Testis (tissue), 5 donors: ENCODE measurements around the gene CYBA. TPM values are rescaled to one million over a fixed set of nuclear protein-coding genes. Genes with fewer than 3 reads are reported as not detected.

Experiments
- DNase-seq: peaks from one replicate; pipeline ENCODE4 v3.0.0-alpha.2; 2019
- H3K27ac ChIP-seq, 2 donors: fragments of 200-600 bp; sonication (generic); one replicate each; pipeline ENCODE4 v1.5.1; 2019
- H3K27me3 ChIP-seq: fragments of 200-600 bp; sonication (generic); one replicate; pipeline ENCODE4 v1.5.1; 2019
- H3K36me3 ChIP-seq: fragments of 200-600 bp; sonication (generic); one replicate; pipeline ENCODE4 v1.5.1; 2017; ENCODE audit warnings: low read depth; ENCODE audit errors: missing control alignments
- H3K4me1 ChIP-seq: fragments of 200-600 bp; sonication (generic); one replicate; pipeline ENCODE4 v1.5.1; 2019
- H3K4me3 ChIP-seq, 2 donors: fragments of 200-600 bp; sonication (generic); one replicate each; pipeline ENCODE4 v1.5.1; 2017 to 2019
- H3K9me3 ChIP-seq: fragments of 200-600 bp; sonication (generic); one replicate; pipeline ENCODE4 v1.5.1; 2017
- CTCF ChIP-seq, 3 experiments: fragments of 450-650 bp in 2 of 3; fragments of 200-600 bp in 1 of 3; sonication (generic) in 1 of 3; IDR thresholded peaks; one replicate each; pipeline ENCODE4 v1.5.1; 2016 to 2019; ENCODE audit warnings: antibody characterized with exemption in 3 of 3, mild to moderate bottlenecking in 2 of 3, moderate library complexity in 1 of 3
- POLR2A ChIP-seq: fragments of 450-650 bp; IDR thresholded peaks from one replicate; pipeline ENCODE4 v1.6.1; 2017; ENCODE audit warnings: antibody characterized with exemption, mild to moderate bottlenecking, moderate library complexity
- WGBS, 2 donors: methylation state at CpG; one replicate each; pipeline ENCODE4 v1.1.5; 2018; 5-methylcytosine and 5-hydroxymethylcytosine counted together
- intact Hi-C: fragments of 100-400 bp; cut with DNase I; formaldehyde crosslinking; loops from one replicate; pipeline ENCODE4 v1.15.1; 2023; ENCODE audit warnings: low total_unique reads
- long read RNA-seq, 2 donors: transcript quantifications; one replicate each; lab custom pipeline, GENCODE V29; 2026
- polyA plus RNA-seq: library from polyadenylated mRNA; stranded (reverse); fragments of 350-450 nt; fragmentation: Illumina TruSeq; extraction: RNeasy Lipid Tissue Mini Kit (QIAGEN cat#74804); gene quantifications from one replicate; pipeline ENCODE4 v1.2.3, GENCODE V29; 2014; ENCODE audit warnings: low read depth, low replicate concordance; ENCODE audit not compliant: insufficient read depth
- total RNA-seq, 2 donors: library from RNA; depleted of rRNA; stranded (reverse); fragments of >200 nt; gene quantifications; one replicate each; pipeline ENCODE4 v1.2.3, GENCODE V29; 2016

CYBA gene
- total RNA-seq (10 to 100 TPM; 11.7 to 34.9 TPM), polyA plus RNA-seq (40.0 TPM)
- long read RNA-seq, donor 1, transcript CYBA-201 (6 exons, 797 nt), result major isoform, 42 of 44 reads
- long read RNA-seq, donor 1, partial matches to known transcripts, result 0 of 44 reads
- long read RNA-seq, donor 1, other reads (novel, unspliced or antisense), result 0 of 44 reads
- long read RNA-seq, donor 2, transcript CYBA-201 (6 exons, 797 nt), result major isoform, 17 of 18 reads
- long read RNA-seq, donor 2, partial matches to known transcripts, result 0 of 18 reads
- long read RNA-seq, donor 2, other reads (novel, unspliced or antisense), result 0 of 18 reads

GRCh38 chr16:88650749-88651275 is at the start of gene CYBA:
Gene CYBA, minus strand, starts transcription at chr16:88651053. Its CDS starts 40 bp downstream, at chr16:88651013.
- peak within 1 kb of the TSS; percentile 47 to 65 for H3K4me3 ChIP-seq
- H3K27ac ChIP-seq, result peak within 1 kb of the TSS in 1 of 2 donors; percentile 30
- 4 to 24% methylated on average over 5 to 35 of the region's 41 CpGs for WGBS, 2 donors
- intact Hi-C loops, result no loop called here
- no peaks in the 10 kb centered on the region for H3K9me3 ChIP-seq
- DNase-seq, result peak; percentile 36
- peaks cover 5% of the 10 kb centered on the region for H3K4me1 ChIP-seq
- no peak for TF ChIP-seq CTCF (IDR thresholded peaks at IDR 0.05)
- TF ChIP-seq POLR2A, result no peak
- no peaks in the 10 kb centered on the region for H3K27me3 ChIP-seq
- no peaks in the 10 kb centered on the region for H3K36me3 ChIP-seq

- intact Hi-C loops, result no loop called here
- no peaks in the 10 kb centered on the region for H3K27me3 ChIP-seq
- TF ChIP-seq POLR2A (no peak), CTCF (IDR thresholded peaks at IDR 0.05) (no peak)
- H3K4me1 ChIP-seq, result peaks cover 16% of the 10 kb centered on the region
- no peak overlapping the region for H3K27ac ChIP-seq
- no peaks in the 10 kb centered on the region for H3K9me3 ChIP-seq
- no peak overlapping the region for H3K4me3 ChIP-seq
- DNase-seq, result no peak
- WGBS, 2 donors, result 79 to 92% methylated on average over 11 to 14 of the region's 14 CpGs
- H3K36me3 ChIP-seq, result no peaks in the 10 kb centered on the region
Measured at GRCh38 chr16:88700322-88700635, 49.4 kb upstream of the CYBA start.

- Histone ChIP-seq H3K9me3 (no peaks in the 10 kb centered on the region), H3K4me1 (peaks cover 9% of the 10 kb centered on the region), H3K36me3 (no peaks in the 10 kb centered on the region), H3K4me3 (no peak overlapping the region), H3K27me3 (no peaks in the 10 kb centered on the region), H3K27ac (no peak overlapping the region)
- no peak for TF ChIP-seq CTCF (IDR thresholded peaks at IDR 0.05)
- no peak for TF ChIP-seq POLR2A
- no peak for DNase-seq
- 93 to 100% methylated on average over 3 to 16 of the region's 16 CpGs for WGBS, 2 donors
- intact Hi-C loops, result no loop called here
Measured at GRCh38 chr16:88699180-88699579, 48.3 kb upstream of the CYBA start.

GRCh38 chr16:88698646-88699045 is 47.8 kb upstream of the CYBA start:
- no peak overlapping the region for H3K4me3 ChIP-seq
- TF ChIP-seq POLR2A (no peak), CTCF (IDR thresholded peaks at IDR 0.05) (no peak)
- intact Hi-C loops, result no loop called here
- WGBS, 2 donors, result 89 to 97% methylated on average over 7 to 22 of the region's 25 CpGs
- H3K4me1 ChIP-seq, result peaks cover 4% of the 10 kb centered on the region
- no peak for DNase-seq
- H3K27me3 ChIP-seq, result no peaks in the 10 kb centered on the region
- H3K27ac ChIP-seq, result no peak overlapping the region
- H3K36me3 ChIP-seq, result no peaks in the 10 kb centered on the region
- no peaks in the 10 kb centered on the region for H3K9me3 ChIP-seq
